Measurements from ENCODE around the gene GCM1. TPM values are rescaled to one million over a fixed set of nuclear protein-coding genes. Genes with fewer than 3 reads are reported as not detected.

GCM1 gene
- total RNA-seq, 1 donor from 2014 or later: under 0.01 TPM

GRCh38 chr6:53152576-53152975, 3.9 kb upstream of the GCM1 start:
- DNase-seq (ENCODE audit: low read depth in 2 of 2): no peak

- DNase-seq (ENCODE audit: low read depth in 2 of 2): peak in 1 of 2 donors; percentile 27
Measured at GRCh38 chr6:53151676-53152075, 3.0 kb upstream of the GCM1 start.

DNA sequence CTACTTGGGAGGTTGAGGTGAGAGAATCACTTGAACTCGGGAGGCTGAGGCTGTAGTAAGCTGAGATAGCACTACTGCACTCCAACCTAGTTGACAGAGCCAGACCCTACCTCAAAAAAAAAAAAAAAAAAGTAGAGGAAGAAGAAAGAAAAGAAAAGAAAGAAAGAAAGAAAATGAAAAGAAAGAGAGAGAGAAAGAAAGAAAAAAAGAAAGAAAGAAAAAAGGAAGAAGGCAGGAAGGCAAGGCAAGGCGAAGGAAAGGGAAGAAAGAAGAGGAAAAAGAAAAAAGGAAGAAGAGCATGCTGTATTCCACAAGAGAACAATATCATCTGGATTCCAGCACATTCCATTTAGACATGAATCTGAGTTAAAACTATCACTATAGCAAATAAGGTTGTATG, 3.8 kb downstream of the GCM1 start:
- no peak for DNase-seq (ENCODE audit: low read depth in 2 of 2)

DNA sequence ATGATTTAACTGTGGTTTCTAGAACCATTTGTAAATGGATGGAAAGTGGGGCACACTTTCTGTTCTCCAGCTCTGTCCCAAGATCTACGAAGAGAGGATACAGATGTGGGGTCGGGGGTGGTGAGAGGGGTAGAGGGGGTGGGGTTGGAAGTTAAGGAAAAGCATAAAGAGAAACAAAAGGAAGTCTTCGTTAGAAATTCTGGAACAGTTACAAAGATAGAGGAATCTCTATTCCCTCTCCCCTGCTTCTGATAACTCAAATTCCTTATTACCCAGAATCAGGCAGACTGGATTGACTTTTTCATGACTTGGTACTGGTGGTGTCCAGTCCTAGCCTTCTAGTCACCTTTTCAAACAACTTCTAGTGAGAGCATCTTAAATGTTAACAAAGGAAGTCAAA, 4.9 kb downstream of the GCM1 start:
- no peak for DNase-seq (ENCODE audit: low read depth in 2 of 2)

DNA sequence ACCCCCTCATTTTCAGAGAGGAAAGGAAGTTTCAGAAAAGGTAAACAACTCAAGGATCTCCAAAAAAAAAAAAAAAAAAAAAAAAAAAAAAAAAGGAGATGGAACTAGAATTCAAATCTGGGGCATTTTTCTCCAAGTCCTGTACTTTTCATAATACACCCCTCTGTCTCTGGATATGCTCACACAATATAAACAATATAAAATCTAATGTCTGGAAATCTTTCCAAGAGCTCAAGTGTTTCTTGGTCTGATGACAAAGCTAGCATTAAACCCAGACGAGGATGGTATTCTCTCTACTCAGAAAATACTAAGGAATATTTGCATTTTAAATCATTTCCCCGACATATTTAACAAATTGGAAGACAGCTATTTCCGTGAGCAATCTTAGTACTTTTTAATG, 5.8 kb downstream of the GCM1 start:
- no peak for DNase-seq (ENCODE audit: low read depth in 2 of 2)

DNA sequence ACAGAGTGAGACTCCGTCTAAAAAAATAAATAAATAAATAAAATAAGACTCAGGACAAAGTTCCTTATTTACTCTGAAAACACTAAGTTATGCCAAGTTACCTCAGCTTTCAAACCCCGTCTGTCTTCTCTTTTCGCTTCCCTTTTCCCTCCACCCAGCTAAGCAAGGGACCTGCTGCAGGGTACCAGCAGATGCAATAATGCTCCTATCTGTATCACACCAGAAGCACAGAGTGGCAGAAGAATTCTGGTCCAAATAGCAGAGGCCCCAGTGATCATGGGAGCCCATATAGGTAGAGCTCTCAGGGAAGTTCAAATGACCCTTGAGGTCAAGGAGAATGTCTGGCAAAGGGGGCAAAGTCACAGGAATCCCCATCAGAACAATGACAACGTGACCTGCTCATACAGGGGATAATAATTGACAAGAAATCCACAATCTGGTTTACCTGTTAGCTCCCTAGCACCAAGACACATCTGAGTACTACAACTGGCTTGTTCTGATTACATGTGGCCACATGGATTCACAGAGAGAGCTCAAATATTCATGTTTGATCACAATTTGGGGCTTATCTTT, 8.7 kb downstream of the GCM1 start:
- no peak for DNase-seq (ENCODE audit: low read depth in 2 of 2)

GRCh38 chr6:53136000-53136609, 12.5 kb downstream of the GCM1 start:
- DNase-seq (ENCODE audit: low read depth in 2 of 2): no peak

GRCh38 chr6:53134601-53135235, 13.9 kb downstream of the GCM1 start:
- no peak for DNase-seq (ENCODE audit: low read depth in 2 of 2)

- DNase-seq (ENCODE audit: low read depth in 2 of 2): no peak
Measured at GRCh38 chr6:53133961-53134360, 14.7 kb downstream of the GCM1 start.

DNA sequence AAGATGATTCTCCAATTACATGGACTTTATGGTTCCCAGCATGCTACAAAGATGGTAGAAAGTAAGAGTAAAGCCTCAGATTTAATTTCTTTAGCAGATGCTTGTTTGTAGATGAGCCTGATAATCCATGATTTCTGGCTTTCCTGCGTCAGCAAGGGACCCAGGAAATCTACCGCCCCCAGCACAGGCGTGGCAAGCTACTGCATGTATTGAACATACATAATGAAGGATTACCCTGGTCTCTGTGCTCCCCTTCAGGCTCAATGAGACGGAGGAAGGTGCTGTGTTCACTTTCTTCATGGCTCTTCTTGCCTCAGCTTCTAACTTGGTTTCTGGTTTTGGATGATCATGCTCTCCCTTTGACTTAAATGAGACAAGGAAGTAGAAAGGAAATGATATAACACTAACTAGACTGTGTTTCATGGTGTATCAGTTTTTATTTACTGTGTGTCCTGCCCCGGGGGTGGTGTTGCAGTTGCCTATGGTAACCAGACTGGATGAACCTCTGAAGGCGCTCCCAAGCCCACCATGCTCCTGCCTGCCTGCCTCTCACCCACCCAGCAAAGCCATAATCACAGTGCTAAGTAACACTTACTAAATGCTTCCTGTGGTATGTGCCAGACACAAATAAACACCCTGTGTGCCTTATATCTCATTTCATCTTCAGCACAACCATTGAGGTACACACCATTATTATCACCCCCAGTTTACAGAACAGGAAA, 17.9 kb downstream of the GCM1 start:
- DNase-seq (ENCODE audit: low read depth in 2 of 2): no peak

GRCh38 chr6:53128842-53129241, 19.8 kb downstream of the GCM1 start:
- DNase-seq (ENCODE audit: low read depth in 2 of 2): no peak

GRCh38 chr6:53125276-53125675, 23.4 kb downstream of the GCM1 start:
- no peak for DNase-seq (ENCODE audit: low read depth in 2 of 2)

- DNase-seq (ENCODE audit: low read depth in 2 of 2): no peak
Measured at GRCh38 chr6:53124131-53124800, 24.4 kb downstream of the GCM1 start.

- DNase-seq (ENCODE audit: low read depth in 2 of 2): peak in 1 of 2 donors; percentile 1
Measured at GRCh38 chr6:53119772-53120409, 28.8 kb downstream of the GCM1 start.

- no peak for DNase-seq (ENCODE audit: low read depth in 2 of 2)
Measured at GRCh38 chr6:53119349-53119748, 29.3 kb downstream of the GCM1 start.

- no peak for DNase-seq (ENCODE audit: low read depth in 2 of 2)
Measured at GRCh38 chr6:53115741-53116140, 32.9 kb downstream of the GCM1 start.

GRCh38 chr6:53115113-53115512, 33.5 kb downstream of the GCM1 start:
- DNase-seq (ENCODE audit: low read depth in 2 of 2): no peak

DNA sequence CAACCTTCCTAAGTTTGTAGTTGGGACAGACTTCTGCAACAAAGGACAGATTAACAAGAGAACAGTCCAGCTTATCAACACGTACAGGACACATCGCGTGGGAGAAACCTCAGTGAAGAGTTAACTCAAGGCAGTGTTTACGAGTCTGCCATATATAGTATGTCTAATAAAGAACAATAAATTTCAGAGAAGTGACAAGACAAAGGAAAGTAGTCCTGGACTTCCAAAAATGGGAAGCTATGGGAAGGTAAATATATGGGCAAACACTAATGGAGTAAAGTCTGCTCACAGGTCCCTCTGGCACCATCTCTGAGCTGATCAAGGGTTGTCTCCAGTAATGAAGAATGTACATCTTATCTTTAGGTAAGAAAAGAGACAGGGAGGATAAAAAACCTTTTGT, 34.9 kb downstream of the GCM1 start:
- no peak for DNase-seq (ENCODE audit: low read depth in 2 of 2)

DNA sequence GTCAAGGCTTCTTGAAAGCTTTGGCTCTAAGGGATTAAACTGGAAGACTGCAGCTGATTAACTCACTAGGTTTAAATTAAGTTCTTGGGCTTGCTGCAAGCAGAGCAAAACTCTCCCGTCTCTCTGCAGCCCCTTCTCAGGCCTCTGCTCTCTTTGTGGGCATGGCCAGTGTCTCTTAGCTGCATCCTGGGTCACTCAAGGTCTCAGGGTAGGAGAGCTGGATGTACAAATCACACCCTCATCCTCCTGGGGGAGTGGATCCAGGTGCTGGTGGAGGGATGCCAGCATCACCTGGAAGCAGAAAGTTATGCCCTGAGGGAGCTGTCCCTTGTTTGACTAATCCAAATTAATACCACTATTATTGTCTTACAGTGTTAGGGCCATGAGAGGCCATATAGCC, 35.8 kb downstream of the GCM1 start:
- no peak for DNase-seq (ENCODE audit: low read depth in 2 of 2)

DNA sequence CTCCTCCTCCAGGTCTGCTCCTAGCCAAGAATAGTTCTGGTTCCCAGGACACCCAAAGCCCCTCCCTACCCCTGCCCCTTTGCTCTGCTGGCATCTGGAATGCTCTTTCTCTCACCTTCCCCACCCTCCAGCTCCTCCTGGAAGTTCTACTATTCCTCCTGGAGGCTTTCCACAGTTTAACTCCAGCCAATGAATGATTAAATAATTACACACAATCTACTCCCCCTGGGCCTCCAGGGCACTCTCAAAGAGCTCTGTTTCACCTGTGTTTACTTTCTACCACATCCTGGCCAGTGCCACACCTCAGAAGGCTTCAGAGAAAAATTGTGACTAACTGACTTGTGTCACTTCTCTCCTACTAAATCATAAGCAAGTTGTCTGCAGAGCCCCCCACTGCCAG, 36.2 kb downstream of the GCM1 start:
- no peak for DNase-seq (ENCODE audit: low read depth in 2 of 2)

GRCh38 chr6:53111865-53112264, 36.8 kb downstream of the GCM1 start:
- DNase-seq (ENCODE audit: low read depth in 2 of 2): no peak

DNA sequence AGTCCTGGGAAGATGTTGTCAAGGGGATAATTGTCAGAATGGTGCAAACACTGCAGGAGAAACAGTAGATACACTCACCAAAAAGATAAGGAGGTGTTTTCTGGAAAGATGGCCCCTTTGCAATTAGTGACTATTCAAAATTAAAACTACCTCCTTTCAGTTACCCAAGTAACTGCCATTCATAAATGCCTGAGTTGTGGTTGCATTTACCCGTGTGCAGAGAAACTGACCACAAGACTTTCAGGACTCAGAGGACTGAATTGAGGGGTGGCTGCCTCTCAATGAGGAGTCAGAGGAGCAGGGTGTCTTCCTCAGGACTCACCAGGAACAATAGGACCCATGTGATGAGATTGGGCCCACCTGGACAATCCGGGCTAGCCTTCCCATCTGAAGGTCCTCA, 39.0 kb downstream of the GCM1 start:
- DNase-seq (ENCODE audit: low read depth in 2 of 2): no peak
